Right kidney (tissue), 1 donor: ENCODE measurements around the gene ID3.

ENCODE experiments used
- DNase-seq: peaks from one replicate; pipeline ENCODE4 v3.0.0-alpha.2; 2016

The ID3 gene

DNA sequence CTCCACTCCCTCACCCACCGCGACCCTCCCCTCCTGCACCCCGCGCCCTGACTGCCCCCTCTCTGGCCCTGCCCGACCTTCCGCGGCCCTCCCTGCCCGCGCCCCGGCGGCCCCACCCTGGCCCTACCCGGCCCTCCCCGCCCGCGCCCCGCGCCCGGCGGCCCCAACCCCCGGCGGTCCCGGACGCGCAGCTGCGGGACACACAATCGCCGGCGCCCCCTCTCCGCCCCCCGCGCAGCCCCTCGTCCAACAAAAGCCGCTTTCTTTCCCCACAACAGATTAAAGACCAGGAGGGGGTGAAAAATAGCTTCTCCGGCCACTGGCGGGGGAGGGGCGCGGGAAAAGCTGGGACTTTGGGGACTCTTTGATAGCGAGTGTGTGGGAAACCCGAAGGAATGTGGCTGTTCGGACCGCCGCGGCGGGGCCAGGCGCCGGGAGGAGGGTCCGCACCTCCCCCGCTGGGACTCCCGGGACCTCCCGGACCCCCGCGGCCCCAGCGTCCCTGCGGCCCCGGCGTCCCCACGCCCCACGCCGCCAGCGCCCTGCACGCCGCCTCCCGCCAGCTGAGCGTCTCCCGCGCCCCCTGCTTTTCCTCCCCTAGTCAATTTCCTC is 8.8 kb upstream of the ID3 start:
- DNase-seq: peak; percentile 78

DNA sequence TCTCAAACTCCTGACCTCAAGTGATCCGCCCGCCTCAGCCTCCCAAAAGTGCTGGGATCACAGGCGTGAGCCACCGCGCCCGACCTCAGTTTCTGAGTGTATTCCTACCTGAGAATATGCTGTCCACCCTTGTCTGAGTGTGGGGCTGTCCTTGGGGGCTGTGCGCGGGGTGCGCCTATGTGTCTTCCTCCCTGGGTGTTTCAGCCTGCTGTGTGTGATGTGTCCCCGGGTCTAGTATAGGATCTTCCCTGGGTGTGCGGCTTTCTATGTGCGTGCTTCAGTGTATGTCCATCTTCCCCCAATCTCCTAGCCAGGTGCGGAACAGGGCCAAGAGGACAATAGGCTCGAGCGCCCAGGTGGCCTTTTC is 8.3 kb upstream of the ID3 start:
- peak; percentile 56 for DNase-seq

DNA sequence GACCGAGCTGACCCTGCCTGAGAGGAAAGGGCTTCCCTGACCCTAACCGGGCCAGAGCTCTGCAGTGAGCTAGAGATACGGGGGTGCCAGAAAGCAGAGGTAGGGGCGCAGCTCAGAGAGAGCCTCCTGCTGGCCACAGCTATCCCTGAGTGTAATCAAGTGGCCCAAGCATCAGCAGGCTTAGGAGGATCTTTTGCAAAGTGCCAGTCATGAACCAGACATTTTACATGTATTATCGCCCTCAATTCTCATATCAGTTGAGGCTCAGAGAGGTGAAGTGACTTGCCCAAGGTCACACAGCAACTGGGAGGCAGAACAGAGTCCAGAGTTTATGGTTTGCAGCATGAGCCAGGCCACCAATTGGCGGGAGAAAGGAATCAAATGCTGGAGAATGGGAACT is 7.0 kb upstream of the ID3 start:
- DNase-seq: no peak

DNA sequence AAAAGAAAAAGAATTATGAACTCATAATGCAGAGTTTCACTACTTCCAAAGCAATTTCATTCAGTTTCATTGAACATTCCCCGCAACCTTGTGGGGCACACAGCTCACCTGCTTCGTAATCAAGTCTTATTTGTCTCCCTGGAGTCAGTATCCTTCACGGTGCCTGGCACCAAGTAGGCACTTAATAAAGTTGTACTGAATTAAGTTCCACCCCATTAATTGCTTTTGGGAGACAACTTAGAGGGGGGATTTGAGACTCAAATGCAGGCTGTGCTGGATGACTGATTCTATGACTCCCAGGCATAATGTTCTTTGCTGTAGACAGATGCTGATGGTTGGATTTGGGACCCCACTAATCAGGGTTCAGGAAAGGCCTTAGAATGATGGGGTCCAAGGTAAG is 6.5 kb upstream of the ID3 start:
- DNase-seq: peak; percentile 33

DNA sequence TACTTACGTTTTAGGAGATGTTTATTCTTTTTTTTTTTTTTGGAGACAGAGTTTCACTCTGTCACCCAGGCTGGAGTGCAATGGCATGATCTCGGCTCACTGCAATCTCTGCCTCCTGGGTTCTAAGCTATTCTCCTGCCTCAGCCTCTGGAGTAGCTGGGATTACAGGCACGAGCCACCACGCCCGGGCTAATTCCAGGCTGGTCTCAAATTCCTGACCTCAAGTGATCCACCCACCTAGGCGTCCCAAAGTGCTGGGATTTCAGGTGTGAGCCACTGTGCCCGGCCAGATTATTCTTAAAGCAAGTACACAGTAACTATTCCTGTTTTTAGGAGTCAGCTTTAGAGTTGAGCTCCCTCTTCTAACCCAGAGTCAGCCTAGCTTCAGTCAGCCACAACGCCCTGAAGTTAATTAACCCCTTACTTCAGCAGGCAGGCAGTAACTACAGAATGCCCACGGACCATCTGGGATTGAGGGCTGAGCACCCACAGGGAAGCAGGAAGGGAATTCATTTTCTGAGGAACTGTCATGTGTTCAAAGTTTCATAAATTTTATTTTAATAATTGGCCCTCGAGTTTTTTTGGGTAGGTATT is 5.3 kb upstream of the ID3 start:
- DNase-seq: peak; percentile 46

DNA sequence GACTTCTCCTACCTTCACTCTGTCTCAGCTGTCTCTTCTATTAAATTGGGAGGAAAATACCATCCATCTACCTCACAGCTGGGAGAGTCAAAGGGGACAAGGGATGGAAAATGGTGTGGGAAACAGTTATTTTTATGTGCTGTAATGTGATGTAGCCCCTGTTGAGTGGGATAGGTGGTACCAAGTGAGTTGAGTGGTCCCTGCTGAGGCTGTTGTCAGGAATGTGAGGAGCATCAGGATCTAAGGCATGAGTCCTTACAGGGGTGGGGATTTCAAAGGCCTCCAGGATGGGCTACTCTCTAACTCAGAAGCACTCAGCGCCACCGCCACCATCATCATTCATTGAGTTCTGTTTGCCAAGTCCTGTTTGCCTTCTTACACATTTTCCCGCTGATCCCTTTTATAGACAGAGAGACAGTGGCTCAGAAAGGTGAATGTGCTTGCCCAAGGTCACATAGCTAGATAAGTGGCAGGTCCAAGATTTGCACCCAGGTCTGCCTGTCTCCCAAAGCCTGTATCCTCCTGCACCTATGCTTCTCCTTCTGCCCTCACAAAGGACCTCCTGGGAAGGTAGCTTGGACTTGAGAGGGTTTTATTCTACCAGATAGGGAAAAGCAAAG is 4.6 kb upstream of the ID3 start:
- DNase-seq: no peak

GRCh38 chr1:23563003-23563402 is 3.7 kb upstream of the ID3 start:
- peak; percentile 28 for DNase-seq

- peak; percentile 89 for DNase-seq
Observed at GRCh38 chr1:23562137-23562876, 3.0 kb upstream of the ID3 start.

DNA sequence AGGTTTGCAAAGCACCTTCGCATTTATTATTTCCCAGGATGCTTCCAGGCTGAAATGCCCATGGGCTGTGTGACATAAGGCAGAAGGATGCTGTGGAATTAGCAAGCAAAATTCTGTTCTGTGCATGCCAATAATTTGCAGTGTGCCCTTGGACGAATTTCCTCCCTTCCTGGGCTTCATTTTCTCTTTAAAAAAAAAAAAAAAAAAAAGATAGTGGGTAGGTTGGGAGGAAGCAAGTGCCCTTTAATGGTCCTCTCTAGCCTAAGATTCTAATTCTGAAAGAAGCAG is 2.5 kb upstream of the ID3 start:
- no peak for DNase-seq

- DNase-seq: peak; percentile 28
Observed at GRCh38 chr1:23561076-23561812, 1.9 kb upstream of the ID3 start.

- DNase-seq: no peak
Observed at GRCh38 chr1:23559985-23560741, 862 bp upstream of the ID3 start.

GRCh38 chr1:23558872-23559135 is 497 bp downstream of the ID3 start:
- DNase-seq: no peak

DNA sequence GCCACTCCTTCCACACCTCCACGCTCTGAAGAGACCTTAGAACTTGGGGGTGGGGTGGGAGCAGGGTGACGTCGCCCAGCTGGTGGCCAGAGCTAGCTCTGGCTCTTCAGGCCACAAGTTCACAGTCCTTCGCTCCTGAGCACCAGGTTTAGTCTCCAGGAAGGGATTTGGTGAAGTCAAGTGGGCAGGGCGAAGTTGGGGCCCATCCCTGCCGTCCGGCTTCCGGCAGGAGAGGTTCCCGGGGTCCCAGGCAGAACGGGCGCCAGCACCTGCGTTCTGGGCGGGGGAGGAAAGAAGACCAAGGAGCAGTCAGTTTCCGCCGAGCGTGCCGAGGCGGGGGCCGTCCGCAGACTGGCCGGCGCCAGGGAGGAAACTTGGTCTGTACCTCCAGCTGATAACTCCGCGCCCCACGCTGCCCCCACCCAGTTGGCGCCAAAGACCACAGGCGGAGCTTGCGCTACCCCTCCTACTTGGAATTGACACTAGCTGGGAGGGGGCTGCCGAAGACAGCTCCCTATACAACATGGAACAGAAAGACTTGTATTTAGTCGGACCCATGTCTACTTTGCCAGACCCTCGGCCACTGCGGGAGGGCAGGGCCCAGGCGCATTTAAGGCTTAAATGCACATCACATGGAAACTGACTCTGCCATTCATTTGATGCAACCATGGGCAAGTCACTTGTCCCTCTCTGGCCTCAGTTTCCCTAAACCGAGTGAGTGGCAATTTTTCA is 995 bp downstream of the ID3 start:
- DNase-seq: peak; percentile 71

GRCh38 chr1:23557471-23558124 is 1.7 kb downstream of the ID3 start:
- DNase-seq: no peak

- peak; percentile 42 for DNase-seq
Observed at GRCh38 chr1:23556635-23557470, 2.4 kb downstream of the ID3 start.

DNA sequence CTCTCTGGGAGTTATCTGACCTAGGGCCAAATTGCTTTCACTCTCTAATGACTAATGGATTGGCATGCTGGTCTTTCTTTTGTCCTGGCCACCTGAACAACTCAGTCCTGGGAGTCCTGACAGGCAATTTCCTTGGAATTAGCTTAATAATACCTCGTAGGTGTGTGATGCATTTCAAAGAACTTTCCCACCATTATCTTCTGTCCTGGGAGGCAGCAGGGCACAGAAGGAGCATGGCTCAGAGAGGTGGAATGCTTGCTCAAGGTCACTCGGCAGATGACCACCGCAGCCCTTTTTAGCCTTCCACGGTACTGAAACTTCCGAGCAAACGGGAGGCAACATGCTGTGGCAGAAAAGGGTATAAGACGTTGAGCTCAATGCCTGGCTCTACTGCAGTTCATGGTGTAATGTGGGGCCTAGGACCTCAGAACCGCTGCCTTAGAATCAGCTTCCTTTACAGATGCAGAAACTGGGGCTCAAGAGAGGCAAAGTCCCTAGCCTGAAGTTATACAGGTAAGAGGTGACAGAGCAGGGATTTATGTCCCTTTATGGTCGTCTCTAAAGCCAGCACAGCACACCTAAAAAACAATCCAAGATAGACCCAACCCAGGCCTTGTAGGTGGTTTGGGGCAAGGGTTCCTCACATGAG is 3.2 kb downstream of the ID3 start:
- DNase-seq: peak; percentile 54

- peak; percentile 75 for DNase-seq
Observed at GRCh38 chr1:23555270-23555985, 3.9 kb downstream of the ID3 start.

- peak; percentile 93 for DNase-seq
Observed at GRCh38 chr1:23554481-23555269, 4.6 kb downstream of the ID3 start.
